ENCODE results near the gene DMD.

DMD gene

GRCh38 chrX:33045882-33046281 lies 165.5 kb downstream of the DMD start:
- no peak for DNase-seq (ENCODE audit: extremely low read depth in 1 of 2, low read depth in 1 of 2)

DNA sequence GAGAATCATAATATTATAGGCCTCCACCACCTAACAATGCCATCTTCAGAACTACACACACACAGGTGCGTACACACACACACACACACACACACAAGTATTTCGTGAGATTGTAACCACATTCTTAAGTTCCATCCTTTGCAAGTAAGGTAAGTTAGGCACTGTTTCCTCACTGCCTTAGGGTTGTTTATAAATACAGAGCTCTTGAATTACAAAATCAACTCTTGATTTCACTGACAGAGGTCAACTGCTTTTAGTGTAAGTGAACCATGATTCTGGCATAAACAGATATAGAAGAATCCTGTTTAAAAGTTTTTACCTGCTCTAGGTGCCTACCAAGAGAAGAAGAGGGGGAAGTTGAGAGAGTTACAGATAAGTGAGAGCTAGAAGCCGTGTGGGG lies 166.1 kb downstream of the DMD start:
- no peak for DNase-seq (ENCODE audit: extremely low read depth in 1 of 2, low read depth in 1 of 2)

GRCh38 chrX:33041141-33041540 lies 170.2 kb downstream of the DMD start:
- no peak for DNase-seq (ENCODE audit: extremely low read depth in 1 of 2, low read depth in 1 of 2)

DNA sequence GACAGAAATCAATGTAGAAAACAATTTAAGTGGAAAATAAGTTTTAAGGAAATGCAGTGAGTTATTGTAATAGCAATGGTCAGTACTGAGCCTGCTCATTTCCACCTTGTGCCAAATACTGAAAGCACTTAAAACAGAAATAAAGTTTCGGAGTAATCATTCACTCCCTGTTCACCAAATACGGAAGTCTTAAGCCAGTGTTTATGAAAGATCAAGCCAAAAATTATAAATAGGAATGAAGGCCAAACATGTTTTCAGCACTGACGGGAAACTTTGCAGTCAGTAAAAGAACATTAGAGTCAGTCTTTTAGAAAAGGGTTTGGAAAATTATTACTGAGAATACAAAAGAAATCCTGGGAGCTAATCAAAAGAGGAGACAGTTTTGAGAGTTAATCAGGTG lies 178.6 kb downstream of the DMD start:
- DNase-seq (ENCODE audit: extremely low read depth in 1 of 2, low read depth in 1 of 2) = no peak

DNA sequence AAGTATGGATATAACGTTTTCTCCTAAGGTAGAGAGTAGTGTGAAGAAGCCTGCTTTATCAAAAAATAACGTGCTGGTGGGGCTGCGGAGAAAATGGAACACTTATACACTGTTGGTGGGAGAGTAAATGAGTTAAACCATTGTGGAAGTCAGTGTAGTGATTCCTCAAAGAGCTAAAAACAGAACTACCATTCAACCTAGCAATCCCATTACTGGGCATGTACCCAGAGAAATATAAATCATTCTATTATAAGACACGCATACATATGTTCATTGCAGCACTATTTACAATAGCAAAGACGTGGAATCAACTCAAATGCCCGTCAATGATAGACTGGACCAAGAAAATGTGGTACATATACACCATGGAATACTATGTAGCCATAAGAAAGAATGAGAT lies 196.4 kb downstream of the DMD start:
- no peak for DNase-seq (ENCODE audit: extremely low read depth in 1 of 2, low read depth in 1 of 2)

- DNase-seq (ENCODE audit: extremely low read depth in 1 of 2, low read depth in 1 of 2) = no peak
These were observed 197.3 kb downstream of the DMD start for GRCh38 chrX:33014086-33014485.

DNA sequence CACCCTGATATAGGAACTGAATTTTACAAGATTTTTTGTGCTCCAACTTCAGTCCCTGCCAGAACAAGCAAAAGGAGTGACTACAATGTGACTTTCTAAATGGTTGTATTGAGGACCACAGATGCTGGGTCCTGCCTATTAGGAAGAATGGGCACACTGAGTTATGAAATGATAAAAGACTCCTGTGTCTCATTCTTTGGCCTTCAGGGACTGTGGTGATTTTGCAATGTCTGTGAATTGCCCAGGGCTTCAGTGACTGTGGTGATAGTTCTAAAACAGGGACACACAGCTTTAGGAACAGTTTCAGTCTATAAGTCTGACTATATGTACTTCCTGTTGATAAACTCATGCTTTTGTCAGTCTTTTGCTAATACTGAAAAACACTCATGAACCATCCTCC lies 210.2 kb downstream of the DMD start:
- DNase-seq (ENCODE audit: extremely low read depth in 1 of 2, low read depth in 1 of 2) = no peak

DNA sequence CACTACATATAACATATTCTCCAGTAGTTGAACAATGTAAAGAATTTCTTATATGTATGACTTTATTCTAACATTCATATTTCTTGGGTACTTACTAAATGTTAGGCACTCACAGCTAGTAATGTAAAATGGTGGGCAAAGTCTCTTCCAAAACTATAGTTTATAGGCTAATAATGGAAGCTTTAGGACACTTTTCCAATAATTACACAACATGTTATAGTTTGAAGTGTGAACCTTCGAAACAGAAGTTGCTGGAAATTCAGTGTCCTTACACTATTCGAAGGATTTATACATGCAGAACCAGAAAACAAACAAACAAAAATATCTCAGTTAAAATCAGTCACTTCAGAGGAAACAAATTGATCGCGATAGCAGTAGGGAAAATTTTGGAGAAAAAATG lies 212.6 kb downstream of the DMD start:
- DNase-seq (ENCODE audit: extremely low read depth in 1 of 2, low read depth in 1 of 2) = no peak

DNA sequence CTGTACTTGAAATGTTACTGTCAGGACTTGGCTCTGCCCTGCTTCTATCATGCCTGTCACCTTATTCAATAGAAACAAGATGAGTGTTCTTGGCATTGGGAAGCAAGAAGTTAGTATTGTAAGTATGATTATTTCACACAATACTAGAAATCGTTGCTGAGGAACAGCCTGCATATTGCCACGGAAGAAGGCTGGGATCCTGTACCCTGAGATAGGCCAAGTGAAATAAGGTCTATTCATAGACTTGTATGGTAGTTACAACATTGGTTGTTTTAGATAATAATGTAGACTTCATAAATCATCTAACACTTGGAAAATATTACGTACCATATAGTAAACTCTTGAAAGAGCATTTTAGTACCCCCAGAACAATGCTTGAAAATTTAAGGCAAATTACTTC lies 215.9 kb downstream of the DMD start:
- DNase-seq (ENCODE audit: extremely low read depth in 1 of 2, low read depth in 1 of 2) = no peak

- no peak for DNase-seq (ENCODE audit: extremely low read depth in 1 of 2, low read depth in 1 of 2)
These were observed 224.2 kb downstream of the DMD start for GRCh38 chrX:32987142-32987541.

DNA sequence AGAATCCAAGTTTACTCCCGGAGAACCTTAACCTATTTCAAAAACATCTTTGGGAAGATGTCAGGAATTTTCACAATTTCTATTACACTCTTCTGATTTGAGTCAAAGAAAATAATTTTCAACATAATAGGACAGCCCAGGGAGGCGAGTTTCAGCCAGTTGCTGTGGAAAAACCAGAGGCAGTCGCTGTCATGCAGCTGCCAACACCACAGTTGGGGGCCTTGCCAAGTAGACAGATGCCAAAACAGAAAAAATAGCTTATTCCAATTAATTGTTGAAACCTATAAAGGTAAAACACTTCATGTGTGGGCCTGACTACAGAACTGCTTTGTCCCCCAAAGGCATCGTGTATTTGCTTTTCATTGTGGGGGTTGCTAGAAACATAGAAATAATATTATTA lies 225.8 kb downstream of the DMD start:
- no peak for DNase-seq (ENCODE audit: extremely low read depth in 1 of 2, low read depth in 1 of 2)

DNA sequence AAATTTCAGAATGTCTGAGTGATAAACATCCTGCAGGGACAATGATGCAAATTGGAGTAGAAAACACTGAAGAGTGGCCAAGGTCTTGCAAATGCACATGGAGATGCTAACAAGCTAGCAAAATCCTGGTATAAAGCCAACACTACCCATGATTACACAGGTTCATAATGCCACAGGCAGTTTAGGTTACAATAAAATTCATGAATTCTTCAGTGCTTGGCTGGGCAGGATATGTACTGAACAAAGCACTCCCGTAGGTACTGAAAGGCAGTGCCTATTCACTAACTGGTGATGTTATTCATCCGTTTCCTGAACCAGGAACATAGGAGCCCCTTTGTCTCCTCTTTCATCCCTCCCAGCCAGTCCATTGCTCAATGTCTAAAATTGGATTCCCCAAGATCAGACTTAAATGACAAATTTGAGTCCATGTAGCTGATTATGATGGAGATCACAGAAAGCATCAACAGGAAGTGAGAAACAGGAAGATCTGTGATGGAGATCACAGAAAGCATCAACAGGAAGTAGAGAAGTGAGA lies 244.5 kb downstream of the DMD start:
- DNase-seq (ENCODE audit: extremely low read depth in 1 of 2, low read depth in 1 of 2) = no peak

- DNase-seq (ENCODE audit: extremely low read depth in 1 of 2, low read depth in 1 of 2) = no peak
These were observed 257.2 kb downstream of the DMD start for GRCh38 chrX:32954125-32954524.

DNA sequence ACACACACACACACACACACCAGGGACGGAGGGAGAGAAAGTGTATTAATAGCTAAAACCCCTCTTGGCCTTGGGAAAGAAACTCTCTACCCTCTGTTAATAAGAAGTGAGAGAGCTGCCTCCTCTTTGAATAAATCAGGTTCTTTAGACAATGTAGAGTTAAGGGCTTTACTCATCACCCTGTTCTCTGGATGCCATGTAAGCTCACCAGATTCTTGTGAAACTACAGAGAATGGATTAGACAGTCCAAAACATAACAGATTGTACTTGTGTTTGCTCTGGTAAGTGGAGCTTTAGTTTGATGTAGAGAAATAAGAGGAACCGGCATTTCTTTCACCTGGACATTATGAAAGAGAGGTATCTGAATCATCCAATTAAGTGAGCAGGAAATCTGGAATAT lies 263.2 kb downstream of the DMD start:
- DNase-seq (ENCODE audit: extremely low read depth in 1 of 2, low read depth in 1 of 2) = no peak

- DNase-seq (ENCODE audit: extremely low read depth in 1 of 2, low read depth in 1 of 2) = no peak
These were observed 274.3 kb downstream of the DMD start for GRCh38 chrX:32937043-32937442.

DNA sequence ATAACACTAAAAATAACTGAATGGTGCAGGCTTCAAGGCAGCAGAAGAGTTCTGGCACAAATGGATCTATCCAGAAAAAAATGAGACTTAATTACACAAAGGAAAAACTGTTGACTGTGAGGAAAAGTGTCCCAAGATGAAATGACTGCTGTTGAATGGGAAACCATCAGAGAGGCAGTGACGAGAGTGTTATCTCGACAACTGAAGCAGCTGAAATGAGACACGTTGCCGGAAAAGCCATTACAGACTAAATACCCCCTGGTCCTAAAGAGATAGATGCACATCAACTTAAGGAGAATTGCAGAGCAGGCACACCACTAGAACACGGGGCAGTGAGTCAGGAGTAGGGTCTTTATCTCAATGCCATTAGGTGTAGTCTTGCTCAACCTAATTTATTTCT lies 277.8 kb downstream of the DMD start:
- no peak for DNase-seq (ENCODE audit: extremely low read depth in 1 of 2, low read depth in 1 of 2)

- no peak for DNase-seq (ENCODE audit: extremely low read depth in 1 of 2, low read depth in 1 of 2)
These were observed 282.3 kb downstream of the DMD start for GRCh38 chrX:32929040-32929439.

- no peak for DNase-seq (ENCODE audit: extremely low read depth in 1 of 2, low read depth in 1 of 2)
These were observed 315.3 kb downstream of the DMD start for GRCh38 chrX:32896088-32896487.

GRCh38 chrX:32894679-32895078 lies 316.7 kb downstream of the DMD start:
- DNase-seq (ENCODE audit: extremely low read depth in 1 of 2, low read depth in 1 of 2) = no peak

GRCh38 chrX:32893751-32894150 lies 317.6 kb downstream of the DMD start:
- DNase-seq (ENCODE audit: extremely low read depth in 1 of 2, low read depth in 1 of 2) = no peak

GRCh38 chrX:32877592-32877991 lies 333.8 kb downstream of the DMD start:
- DNase-seq (ENCODE audit: extremely low read depth in 1 of 2, low read depth in 1 of 2) = no peak

DNA sequence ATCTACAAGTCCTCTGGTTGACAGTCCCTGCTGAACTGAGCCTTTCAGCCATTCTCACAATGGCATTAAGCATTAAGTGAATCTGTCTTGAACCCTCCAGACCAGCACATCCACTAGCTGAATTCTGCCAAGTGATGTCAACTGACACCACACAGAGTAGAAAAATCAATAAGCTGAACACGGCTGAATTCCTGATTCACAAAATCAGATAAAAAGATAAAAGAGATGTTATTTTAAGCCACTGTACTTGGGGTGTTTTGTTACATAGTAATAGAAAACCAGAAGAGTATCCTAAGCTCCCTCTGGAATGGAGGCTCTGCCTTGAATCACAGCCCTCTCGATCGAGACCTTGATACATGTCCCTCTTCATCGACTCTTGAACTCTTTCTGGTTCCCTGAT lies 336.5 kb downstream of the DMD start:
- no peak for DNase-seq (ENCODE audit: extremely low read depth in 1 of 2, low read depth in 1 of 2)

DNA sequence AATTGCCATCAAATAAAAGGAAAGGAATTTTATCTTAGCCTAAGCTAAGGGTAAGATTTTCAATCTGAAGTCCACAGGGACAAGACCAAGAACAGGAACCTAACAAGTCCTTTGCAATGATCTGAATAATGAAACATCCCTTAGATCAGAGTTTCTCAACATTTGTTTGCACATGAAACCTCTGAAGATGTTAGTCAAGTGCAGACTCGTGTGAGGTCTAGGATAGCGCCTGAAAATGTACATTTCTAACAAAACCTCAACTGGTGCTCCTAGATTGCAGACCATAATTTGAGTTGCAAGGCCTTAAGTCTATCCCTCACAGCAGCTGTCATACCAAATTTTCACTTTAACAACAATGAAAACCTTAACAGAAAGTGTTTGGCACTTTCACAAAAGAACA lies 337.6 kb downstream of the DMD start:
- no peak for DNase-seq (ENCODE audit: extremely low read depth in 1 of 2, low read depth in 1 of 2)

DNA sequence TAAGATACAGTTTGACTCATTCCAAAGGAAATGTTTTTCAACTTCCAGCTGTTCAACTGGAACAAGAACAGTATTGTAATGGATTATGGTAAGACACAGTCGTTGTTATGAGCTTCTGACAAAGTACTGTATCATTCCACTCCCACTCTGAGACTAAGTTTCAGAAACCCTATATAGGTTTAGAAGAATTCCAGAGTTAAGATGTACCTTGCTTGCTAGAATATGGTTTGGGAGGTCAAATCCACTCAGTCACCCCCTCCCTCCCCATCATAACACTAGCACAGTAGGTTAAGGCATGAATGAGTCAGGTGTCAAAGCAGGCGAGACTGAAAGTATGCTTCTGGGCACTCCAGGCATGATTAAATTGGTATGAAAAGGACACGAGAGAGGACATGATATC lies 339.7 kb downstream of the DMD start:
- no peak for DNase-seq (ENCODE audit: extremely low read depth in 1 of 2, low read depth in 1 of 2)
